OCI-LY3 (cell line): ENCODE data around the gene ATP2A3.

Experiments
- H2AFZ ChIP-seq: fragments of 200-600, 300-600 bp; shearing (Covaris generic); 2 replicates; pipeline ENCODE4 v1.6.0; 2014; ENCODE audit warnings: antibody characterized with exemption, low read depth, low read length
- H3K27ac ChIP-seq: fragments of 200-600, 300-600 bp; sonication (generic); 2 replicates; pipeline ENCODE4 v1.5.1; 2014; ENCODE audit warnings: mild to moderate bottlenecking, low read length, moderate library complexity, mixed read lengths
- H3K27me3 ChIP-seq: fragments of 200-600, 300-600 bp; sonication (generic); 2 replicates; pipeline ENCODE4 v1.6.1; 2014; ENCODE audit warnings: low read depth, low read length, mixed read lengths
- H3K36me3 ChIP-seq: fragments of 200-600, 300-600 bp; sonication (generic); replicated peaks from 2 replicates; pipeline ENCODE3; 2014; ENCODE audit warnings: low read depth, low read length, mixed read lengths
- H3K4me1 ChIP-seq: fragments of 300-600, 200-600 bp; sonication (generic); 2 replicates; pipeline ENCODE4 v1.6.1; 2014; ENCODE audit warnings: low read length, mixed read lengths
- H3K4me2 ChIP-seq: fragments of 200-600, 300-600 bp; sonication (generic); 2 replicates; pipeline ENCODE4 v1.6.1; 2014; ENCODE audit warnings: low read length, mixed read lengths
- H3K4me3 ChIP-seq: fragments of 300-600, 200-600 bp; sonication (generic); 2 replicates; pipeline ENCODE4 v1.5.1; 2014; ENCODE audit warnings: antibody characterized with exemption, mild to moderate bottlenecking, low read length, moderate library complexity
- H3K79me2 ChIP-seq: fragments of 300-600, 200-600 bp; shearing (Covaris generic); 2 replicates; pipeline ENCODE4 v1.6.1; 2014; ENCODE audit warnings: mild to moderate bottlenecking, low read length, mixed read lengths
- H3K9ac ChIP-seq: fragments of 300-600, 200-600 bp; shearing (Covaris generic); 2 replicates; pipeline ENCODE4 v1.6.0; 2014; ENCODE audit warnings: mild to moderate bottlenecking, low read length, moderate library complexity
- H3K9me3 ChIP-seq: fragments of 200-600, 300-600 bp; shearing (Covaris generic); 2 replicates; pipeline ENCODE4 v1.6.1; 2014; ENCODE audit warnings: low read length, mixed read lengths; ENCODE audit not compliant: insufficient read depth
- H4K20me1 ChIP-seq: fragments of 200-600, 300-600 bp; sonication (generic); 2 replicates; pipeline ENCODE4 v1.6.1; 2016; ENCODE audit warnings: low read length, mixed read lengths; ENCODE audit not compliant: insufficient read depth
- CTCF ChIP-seq: fragments of 200-600, 300-600 bp; sonication (generic); IDR thresholded peaks from 2 replicates; pipeline ENCODE4 v1.5.1; 2014; ENCODE audit warnings: antibody characterized with exemption, low read length, low read depth
- EZH2phosphoT487 ChIP-seq: fragments of 200-600 bp; shearing (Covaris generic); IDR thresholded peaks from 2 replicates; pipeline ENCODE4 v1.6.1; 2018; ENCODE audit warnings: antibody characterized with exemption, mixed run types, low read depth

The ATP2A3 gene

GRCh38 chr17:3928406-3928805 is 35.8 kb downstream of the ATP2A3 start:
- H3K4me2 ChIP-seq = no peak overlapping the region
- H3K9ac ChIP-seq = no peak overlapping the region
- no peaks in the 10 kb centered on the region for H3K36me3 ChIP-seq

GRCh38 chr17:3927628-3928340 is 36.5 kb downstream of the ATP2A3 start:
- H3K27me3 ChIP-seq = no peaks in the 10 kb centered on the region
- no peaks in the 10 kb centered on the region for H3K79me2 ChIP-seq
- no peak overlapping the region for H2AFZ ChIP-seq
- no peaks in the 10 kb centered on the region for H3K9me3 ChIP-seq
- H3K36me3 ChIP-seq = no peaks in the 10 kb centered on the region
- H4K20me1 ChIP-seq = no peaks in the 10 kb centered on the region
- H3K4me1 ChIP-seq = no peaks in the 10 kb centered on the region
- no peak overlapping the region for H3K27ac ChIP-seq
- no peak overlapping the region for H3K4me2 ChIP-seq
- TF ChIP-seq EZH2phosphoT487 (no peak), CTCF (no peak)
- H3K4me3 ChIP-seq = no peak overlapping the region
- H3K9ac ChIP-seq = no peak overlapping the region

More at GRCh38 chr17:3928406-3928805, 35.8 kb downstream of the ATP2A3 start:
- TF ChIP-seq EZH2phosphoT487 (no peak), CTCF (no peak)
- H3K27me3 ChIP-seq = no peaks in the 10 kb centered on the region
- no peak overlapping the region for H3K27ac ChIP-seq
- no peak overlapping the region for H2AFZ ChIP-seq
- no peaks in the 10 kb centered on the region for H3K4me1 ChIP-seq
- no peak overlapping the region for H3K4me3 ChIP-seq
- no peaks in the 10 kb centered on the region for H3K79me2 ChIP-seq
- H4K20me1 ChIP-seq = no peaks in the 10 kb centered on the region
- no peaks in the 10 kb centered on the region for H3K9me3 ChIP-seq

- Histone ChIP-seq H4K20me1 (no peaks in the 10 kb centered on the region), H3K36me3 (no peaks in the 10 kb centered on the region), H3K9ac (no peak overlapping the region), H3K4me1 (no peaks in the 10 kb centered on the region), H2AFZ (no peak overlapping the region), H3K27ac (no peak overlapping the region), H3K4me2 (no peak overlapping the region), H3K4me3 (no peak overlapping the region), H3K9me3 (no peaks in the 10 kb centered on the region), H3K27me3 (no peaks in the 10 kb centered on the region), H3K79me2 (no peaks in the 10 kb centered on the region)
- TF ChIP-seq EZH2phosphoT487 (no peak), CTCF (no peak)
Observed at GRCh38 chr17:3926860-3927627, 37.2 kb downstream of the ATP2A3 start.

GRCh38 chr17:3925684-3926485 is 38.4 kb downstream of the ATP2A3 start:
- H3K4me3 ChIP-seq = no peak overlapping the region
- H3K79me2 ChIP-seq = no peaks in the 10 kb centered on the region
- H3K27me3 ChIP-seq = no peaks in the 10 kb centered on the region
- H3K36me3 ChIP-seq = no peaks in the 10 kb centered on the region
- H3K9me3 ChIP-seq = no peaks in the 10 kb centered on the region
- no peak overlapping the region for H3K9ac ChIP-seq
- no peak overlapping the region for H3K4me2 ChIP-seq
- H3K27ac ChIP-seq = no peak overlapping the region
- no peak overlapping the region for H2AFZ ChIP-seq
- TF ChIP-seq CTCF (no peak), EZH2phosphoT487 (no peak)
- no peaks in the 10 kb centered on the region for H3K4me1 ChIP-seq
- no peaks in the 10 kb centered on the region for H4K20me1 ChIP-seq
